ENCODE data around the gene EME2. TPM values are rescaled to one million over a fixed set of nuclear protein-coding genes. Genes with fewer than 3 reads are reported as not detected.

The EME2 gene
- total and polyA plus RNA-seq, 7 donors: 2.6 to 11.3 (median 5.2) TPM

GRCh38 chr16:1779234-1779701 is 6.7 kb downstream of the EME2 start:
- intact Hi-C loops (cut with DNase I): loop anchor here in 1 of 2 donors (10.0 kb wide), 1 partner anchor 166 kb away; the partner anchor contains the start of gene MSRB1
- H3K4me1 ChIP-seq: peaks cover 37% of the 10 kb centered on the region
- WGBS, 3 donors: 75 to 79% (median 77%) methylated on average over 8 of the region's 8 CpGs
- H3K27me3 ChIP-seq (ENCODE audit: insufficient read depth in 3 of 3, low read length in 2 of 3): no peaks in the 10 kb centered on the region
- peak overlapping the region; percentile 16 for H3K27ac ChIP-seq
- TF ChIP-seq CTCF (IDR thresholded peaks at IDR 0.05): no peak
- peaks cover 0 to 63% of the 10 kb centered on the region in 2 donors for H3K36me3 ChIP-seq (ENCODE audit: insufficient read depth in 1 of 2, low read depth in 1 of 2)
- no peak overlapping the region for H3K4me3 ChIP-seq
- no peak for ATAC-seq
- DNase-seq: peak; percentile 15 to 52
- H3K9me3 ChIP-seq: no peaks in the 10 kb centered on the region

DNA sequence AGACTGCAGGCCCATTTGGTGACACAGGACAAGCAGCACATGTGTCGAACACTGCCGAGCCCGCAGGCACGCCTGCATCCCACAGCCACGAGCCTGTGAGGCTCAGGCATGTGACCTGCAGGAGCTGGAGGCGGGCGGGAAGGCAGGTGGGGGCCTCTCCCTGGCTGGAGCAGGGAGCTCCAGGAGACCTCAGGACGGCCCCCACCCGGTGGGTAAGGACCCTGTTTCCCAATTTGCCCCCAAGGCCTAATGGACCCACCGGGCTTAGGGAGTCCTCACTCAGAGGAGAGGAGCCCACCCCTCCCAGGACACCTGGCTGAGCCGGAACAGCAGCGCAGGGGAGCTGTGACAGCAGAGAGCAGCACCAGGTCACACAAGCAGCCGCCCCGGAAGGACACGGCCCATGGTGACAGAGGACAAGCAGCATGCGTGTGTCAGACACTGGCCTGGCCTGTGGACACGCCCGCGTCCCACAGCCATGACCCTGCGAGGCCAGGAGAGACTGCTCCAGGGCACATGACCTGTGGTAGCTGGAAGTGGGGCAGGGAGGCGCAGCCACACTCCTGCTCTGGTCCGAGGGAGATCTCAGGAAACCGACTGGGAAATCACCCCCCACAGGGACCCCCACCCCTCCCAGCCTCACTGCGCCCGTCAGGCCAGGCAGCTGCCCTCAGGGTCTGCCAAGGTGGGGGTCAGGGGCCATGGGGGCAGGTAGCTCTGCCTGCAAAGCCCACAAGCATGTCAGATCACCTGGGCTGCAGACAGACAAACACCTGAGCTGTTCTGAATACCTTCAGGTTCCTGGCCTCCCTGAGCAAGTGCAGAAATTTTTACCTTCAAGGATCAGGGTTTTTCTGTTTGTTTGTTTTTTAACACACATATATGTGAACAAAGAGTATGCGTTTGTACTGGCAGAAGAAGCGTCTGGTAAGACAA is 7.4 kb downstream of the EME2 start:
- intact Hi-C loops (cut with DNase I): loop anchor here in 1 of 2 donors (10.0 kb wide), 1 partner anchor 165 kb away; the partner anchor contains the start of gene MSRB1
- H3K27me3 ChIP-seq (ENCODE audit: insufficient read depth in 3 of 3, low read length in 2 of 3): no peaks in the 10 kb centered on the region
- TF ChIP-seq CTCF (IDR thresholded peaks at IDR 0.05): no peak
- peak overlapping the region; percentile 92 for H3K27ac ChIP-seq
- WGBS, 3 donors: 68 to 82% (median 70%) methylated on average over 26 to 27 of the region's 27 CpGs
- H3K36me3 ChIP-seq (ENCODE audit: insufficient read depth in 1 of 2, low read depth in 1 of 2): peaks cover 0 to 60% of the 10 kb centered on the region in 2 donors
- no peaks in the 10 kb centered on the region for H3K9me3 ChIP-seq
- DNase-seq: peak; percentile 42 to 63
- H3K4me1 ChIP-seq: peaks cover 30% of the 10 kb centered on the region
- H3K4me3 ChIP-seq: no peak overlapping the region
- ATAC-seq: no peak

- no peak for ATAC-seq
- intact Hi-C loops (cut with DNase I): no loop called here
- H3K9me3 ChIP-seq: no peaks in the 10 kb centered on the region
- peaks cover 34% of the 10 kb centered on the region for H3K4me1 ChIP-seq
- H3K36me3 ChIP-seq (ENCODE audit: insufficient read depth in 1 of 2, low read depth in 1 of 2): peaks cover 0 to 54% of the 10 kb centered on the region in 2 donors
- peak overlapping the region; percentile 86 for H3K4me3 ChIP-seq
- H3K27me3 ChIP-seq (ENCODE audit: insufficient read depth in 3 of 3, low read length in 2 of 3): no peaks in the 10 kb centered on the region
- peak in 1 of 2 donors; percentile 13 for DNase-seq
- no peak for TF ChIP-seq CTCF (IDR thresholded peaks at IDR 0.05)
- H3K27ac ChIP-seq: peak overlapping the region; percentile 92
- 57 to 79% (median 66%) methylated on average over 6 of the region's 6 CpGs for WGBS, 3 donors
Observed at GRCh38 chr16:1780677-1781072, 8.1 kb downstream of the EME2 start.

DNA sequence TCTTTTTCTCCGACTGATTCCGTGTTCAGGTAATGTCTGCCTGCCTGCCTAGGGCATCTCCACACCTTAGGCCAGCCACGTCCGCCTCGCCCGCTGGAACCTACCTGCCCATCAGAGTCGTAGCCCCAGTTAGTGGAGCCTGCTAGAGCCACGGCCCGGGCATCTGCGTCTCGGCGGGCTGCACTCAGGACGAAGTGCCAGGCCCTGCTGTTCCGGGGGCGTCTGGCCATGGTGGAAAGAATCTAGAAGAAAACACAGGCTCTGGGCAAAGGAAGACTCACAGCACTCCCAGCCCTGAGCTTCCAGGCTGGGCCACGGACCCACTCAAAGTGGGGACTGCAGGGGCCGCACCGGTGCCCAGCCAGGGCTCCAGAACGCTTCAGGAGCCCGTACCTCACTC is 8.6 kb downstream of the EME2 start:
- Histone ChIP-seq H3K4me3 (peak overlapping the region; percentile 86), H3K9me3 (no peaks in the 10 kb centered on the region), H3K4me1 (peaks cover 34% of the 10 kb centered on the region), H3K27ac (peak overlapping the region; percentile 92), H3K36me3 (ENCODE audit: insufficient read depth in 1 of 2, low read depth in 1 of 2) (peaks cover 0 to 54% of the 10 kb centered on the region in 2 donors), H3K27me3 (ENCODE audit: insufficient read depth in 3 of 3, low read length in 2 of 3) (no peaks in the 10 kb centered on the region)
- TF ChIP-seq CTCF (IDR thresholded peaks at IDR 0.05): no peak
- ATAC-seq (no peak), DNase-seq (peak; percentile 18 to 66)
- intact Hi-C loops (cut with DNase I): no loop called here
- 57 to 63% (median 62%) methylated on average over 20 of the region's 20 CpGs for WGBS, 3 donors

All from psoas muscle (tissue), 8 donors.